Measurements from ENCODE around the gene ZDHHC7.

ZDHHC7 gene

GRCh38 chr16:85027958-85028684 is 16.8 kb upstream of the ZDHHC7 start:
- H3K4me3 ChIP-seq (ENCODE audit: low read depth, low read length), result peak overlapping the region; percentile 80
- no peaks in the 10 kb centered on the region for H3K9me3 ChIP-seq (ENCODE audit: control insufficient read depth, insufficient read depth, low read length)
- no peaks in the 10 kb centered on the region for H3K36me3 ChIP-seq (ENCODE audit: control insufficient read depth, insufficient read depth, low read length)
- no peak overlapping the region for H3K9ac ChIP-seq (ENCODE audit: low read depth, low read length)
- peaks cover 11% of the 10 kb centered on the region for H3K4me1 ChIP-seq (ENCODE audit: control insufficient read depth, insufficient read depth, low read length)
- H3K27me3 ChIP-seq (ENCODE audit: control insufficient read depth, insufficient read depth, low read length), result peaks cover 18% of the 10 kb centered on the region

- peaks cover 18% of the 10 kb centered on the region for H3K27me3 ChIP-seq (ENCODE audit: control insufficient read depth, insufficient read depth, low read length)
- peaks cover 9% of the 10 kb centered on the region for H3K4me1 ChIP-seq (ENCODE audit: control insufficient read depth, insufficient read depth, low read length)
- peak within 1 kb of the TSS; percentile 80 for H3K4me3 ChIP-seq (ENCODE audit: low read depth, low read length)
Measured at GRCh38 chr16:85027349-85027957, 16.1 kb upstream of the ZDHHC7 start, which contains the start of gene KIAA0513. Gene KIAA0513 (plus strand): TSS chr16:85027795. CDS start chr16:85067072, 39,277 bp downstream.

GRCh38 chr16:85026703-85027102 is 15.4 kb upstream of the ZDHHC7 start:
- H3K36me3 ChIP-seq (ENCODE audit: control insufficient read depth, insufficient read depth, low read length), result no peaks in the 10 kb centered on the region
- peak overlapping the region; percentile 80 for H3K4me3 ChIP-seq (ENCODE audit: low read depth, low read length)
- no peak overlapping the region for H3K9ac ChIP-seq (ENCODE audit: low read depth, low read length)
- peaks cover 9% of the 10 kb centered on the region for H3K4me1 ChIP-seq (ENCODE audit: control insufficient read depth, insufficient read depth, low read length)
- no peaks in the 10 kb centered on the region for H3K9me3 ChIP-seq (ENCODE audit: control insufficient read depth, insufficient read depth, low read length)
- H3K27me3 ChIP-seq (ENCODE audit: control insufficient read depth, insufficient read depth, low read length), result peaks cover 18% of the 10 kb centered on the region

More at GRCh38 chr16:85027349-85027957, 16.1 kb upstream of the ZDHHC7 start, which contains the start of gene KIAA0513:
- H3K9me3 ChIP-seq (ENCODE audit: control insufficient read depth, insufficient read depth, low read length), result no peaks in the 10 kb centered on the region
- no peak within 1 kb of the TSS for H3K9ac ChIP-seq (ENCODE audit: low read depth, low read length)
- H3K36me3 ChIP-seq (ENCODE audit: control insufficient read depth, insufficient read depth, low read length), result no peaks in the 10 kb centered on the region

GRCh38 chr16:85025781-85026653 is 14.7 kb upstream of the ZDHHC7 start:
- H3K36me3 ChIP-seq (ENCODE audit: control insufficient read depth, insufficient read depth, low read length), result no peaks in the 10 kb centered on the region
- H3K4me3 ChIP-seq (ENCODE audit: low read depth, low read length), result no peak overlapping the region
- no peaks in the 10 kb centered on the region for H3K9me3 ChIP-seq (ENCODE audit: control insufficient read depth, insufficient read depth, low read length)
- no peak overlapping the region for H3K9ac ChIP-seq (ENCODE audit: low read depth, low read length)
- H3K27me3 ChIP-seq (ENCODE audit: control insufficient read depth, insufficient read depth, low read length), result peaks cover 18% of the 10 kb centered on the region
- peaks cover 9% of the 10 kb centered on the region for H3K4me1 ChIP-seq (ENCODE audit: control insufficient read depth, insufficient read depth, low read length)

GRCh38 chr16:85019659-85020245 is 8.4 kb upstream of the ZDHHC7 start:
- Histone ChIP-seq H3K9me3 (ENCODE audit: control insufficient read depth, insufficient read depth, low read length) (no peaks in the 10 kb centered on the region), H3K4me1 (ENCODE audit: control insufficient read depth, insufficient read depth, low read length) (no peaks in the 10 kb centered on the region), H3K36me3 (ENCODE audit: control insufficient read depth, insufficient read depth, low read length) (no peaks in the 10 kb centered on the region), H3K4me3 (ENCODE audit: low read depth, low read length) (no peak overlapping the region), H3K27me3 (ENCODE audit: control insufficient read depth, insufficient read depth, low read length) (peaks cover 2% of the 10 kb centered on the region), H3K9ac (ENCODE audit: low read depth, low read length) (no peak overlapping the region)

GRCh38 chr16:85018529-85019236 is 7.3 kb upstream of the ZDHHC7 start:
- no peak overlapping the region for H3K9ac ChIP-seq (ENCODE audit: low read depth, low read length)
- no peaks in the 10 kb centered on the region for H3K4me1 ChIP-seq (ENCODE audit: control insufficient read depth, insufficient read depth, low read length)
- H3K36me3 ChIP-seq (ENCODE audit: control insufficient read depth, insufficient read depth, low read length), result no peaks in the 10 kb centered on the region
- H3K4me3 ChIP-seq (ENCODE audit: low read depth, low read length), result no peak overlapping the region
- H3K9me3 ChIP-seq (ENCODE audit: control insufficient read depth, insufficient read depth, low read length), result no peaks in the 10 kb centered on the region
- peaks cover 2% of the 10 kb centered on the region for H3K27me3 ChIP-seq (ENCODE audit: control insufficient read depth, insufficient read depth, low read length)

- Histone ChIP-seq H3K36me3 (ENCODE audit: control insufficient read depth, insufficient read depth, low read length) (no peaks in the 10 kb centered on the region), H3K9me3 (ENCODE audit: control insufficient read depth, insufficient read depth, low read length) (no peaks in the 10 kb centered on the region), H3K4me1 (ENCODE audit: control insufficient read depth, insufficient read depth, low read length) (no peaks in the 10 kb centered on the region), H3K9ac (ENCODE audit: low read depth, low read length) (no peak overlapping the region), H3K27me3 (ENCODE audit: control insufficient read depth, insufficient read depth, low read length) (peaks cover 2% of the 10 kb centered on the region), H3K4me3 (ENCODE audit: low read depth, low read length) (no peak overlapping the region)
Measured at GRCh38 chr16:85017633-85018032, 6.3 kb upstream of the ZDHHC7 start.

GRCh38 chr16:85017151-85017550 is 5.8 kb upstream of the ZDHHC7 start:
- Histone ChIP-seq H3K27me3 (ENCODE audit: control insufficient read depth, insufficient read depth, low read length) (peaks cover 2% of the 10 kb centered on the region), H3K4me3 (ENCODE audit: low read depth, low read length) (no peak overlapping the region), H3K9me3 (ENCODE audit: control insufficient read depth, insufficient read depth, low read length) (no peaks in the 10 kb centered on the region), H3K9ac (ENCODE audit: low read depth, low read length) (no peak overlapping the region), H3K4me1 (ENCODE audit: control insufficient read depth, insufficient read depth, low read length) (no peaks in the 10 kb centered on the region), H3K36me3 (ENCODE audit: control insufficient read depth, insufficient read depth, low read length) (no peaks in the 10 kb centered on the region)

- Histone ChIP-seq H3K36me3 (ENCODE audit: control insufficient read depth, insufficient read depth, low read length) (no peaks in the 10 kb centered on the region), H3K4me3 (ENCODE audit: low read depth, low read length) (no peak overlapping the region), H3K9me3 (ENCODE audit: control insufficient read depth, insufficient read depth, low read length) (no peaks in the 10 kb centered on the region), H3K27me3 (ENCODE audit: control insufficient read depth, insufficient read depth, low read length) (peaks cover 2% of the 10 kb centered on the region), H3K9ac (ENCODE audit: low read depth, low read length) (no peak overlapping the region), H3K4me1 (ENCODE audit: control insufficient read depth, insufficient read depth, low read length) (no peaks in the 10 kb centered on the region)
Measured at GRCh38 chr16:85015481-85016187, 4.3 kb upstream of the ZDHHC7 start.

- Histone ChIP-seq H3K9ac (ENCODE audit: low read depth, low read length) (no peak overlapping the region), H3K9me3 (ENCODE audit: control insufficient read depth, insufficient read depth, low read length) (no peaks in the 10 kb centered on the region), H3K27me3 (ENCODE audit: control insufficient read depth, insufficient read depth, low read length) (no peaks in the 10 kb centered on the region), H3K36me3 (ENCODE audit: control insufficient read depth, insufficient read depth, low read length) (no peaks in the 10 kb centered on the region), H3K4me1 (ENCODE audit: control insufficient read depth, insufficient read depth, low read length) (no peaks in the 10 kb centered on the region), H3K4me3 (ENCODE audit: low read depth, low read length) (no peak overlapping the region)
Measured at GRCh38 chr16:85014311-85014710, 3.0 kb upstream of the ZDHHC7 start.
